Parathyroid adenoma (tissue), 2 donors: Measurements from ENCODE around the gene DLG2.

ENCODE experiments used
- H2AFZ ChIP-seq: fragments of 300-600 bp; sonication (generic); one replicate; pipeline ENCODE4 v1.7.0; 2017; ENCODE audit warnings: antibody characterized with exemption, mild to moderate bottlenecking
- H3K27ac ChIP-seq: fragments of 300-600 bp; sonication (generic); one replicate; pipeline ENCODE4 v1.7.0; 2017
- H3K27me3 ChIP-seq: fragments of 300-600 bp; sonication (generic); one replicate; pipeline ENCODE4 v1.7.0; 2017; ENCODE audit warnings: low read length; ENCODE audit not compliant: control insufficient read depth, insufficient read depth
- H3K36me3 ChIP-seq: fragments of 300-600 bp; sonication (generic); one replicate; pipeline ENCODE4 v1.7.0; 2017; ENCODE audit warnings: low read length; ENCODE audit not compliant: control insufficient read depth, insufficient read depth
- H3K4me1 ChIP-seq: fragments of 300-600 bp; sonication (generic); one replicate; pipeline ENCODE4 v1.7.0; 2017; ENCODE audit warnings: control low read depth
- H3K4me2 ChIP-seq: fragments of 300-600 bp; sonication (generic); one replicate; pipeline ENCODE4 v1.7.0; 2017; ENCODE audit warnings: low read length
- H3K4me3 ChIP-seq: fragments of 300-600 bp; sonication (generic); one replicate; pipeline ENCODE4 v1.7.0; 2017; ENCODE audit warnings: low read depth, low read length
- H3K79me2 ChIP-seq: fragments of 300-600 bp; sonication (generic); one replicate; pipeline ENCODE4 v1.7.0; 2017; ENCODE audit warnings: control low read depth
- H3K9ac ChIP-seq: fragments of 300-600 bp; sonication (generic); one replicate; pipeline ENCODE4 v1.7.0; 2017; ENCODE audit warnings: mild to moderate bottlenecking
- H3K9me3 ChIP-seq: fragments of 300-600 bp; sonication (generic); one replicate; pipeline ENCODE4 v1.7.0; 2017; ENCODE audit warnings: low read length; ENCODE audit not compliant: control insufficient read depth
- TF ChIP-seq, protein P1 (sequence below): fragments of 300-600 bp; sonication (generic); IDR thresholded peaks from one replicate; pipeline ENCODE4 v1.7.0; 2017; ENCODE audit warnings: antibody characterized with exemption, mild to moderate bottlenecking
- donor health status: primary hyperparathyroidism.

Gene DLG2

DNA sequence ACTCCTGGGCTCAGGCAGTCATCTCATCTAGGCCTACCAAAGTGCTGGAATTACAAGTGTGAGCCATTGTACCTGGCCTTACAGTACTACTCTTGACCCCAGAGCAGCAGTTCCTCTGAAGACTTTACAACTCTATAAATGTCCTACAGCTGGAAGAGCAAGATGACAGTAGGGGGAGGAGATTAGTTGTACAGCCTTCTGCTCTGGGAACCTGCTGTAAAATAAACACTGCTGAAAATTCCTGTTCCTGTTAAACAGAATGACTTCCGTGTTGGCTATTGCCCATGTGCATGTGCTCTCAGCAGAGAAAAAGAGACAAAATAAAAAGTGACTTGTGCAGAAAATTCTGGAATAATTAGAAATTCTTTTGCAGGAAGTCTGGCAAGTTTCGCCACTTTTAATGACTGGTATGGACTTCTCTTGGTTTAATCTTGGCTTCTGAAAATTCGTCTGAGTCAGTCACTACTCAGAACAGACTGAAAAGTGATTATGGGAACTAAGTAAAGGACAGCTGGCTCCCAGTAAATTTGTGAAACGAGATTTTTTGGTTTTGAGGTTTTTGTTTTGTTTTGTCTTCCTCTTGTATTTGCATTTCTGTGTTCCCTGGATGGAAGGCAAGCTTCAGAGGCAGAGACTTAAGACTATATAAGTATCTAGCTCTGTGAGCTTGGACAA is 955.7 kb downstream of the DLG2 start:
- Histone ChIP-seq H3K4me1 (no peaks in the 10 kb centered on the region), H3K4me3 (no peak overlapping the region), H3K4me2 (no peak overlapping the region), H3K36me3 (no peaks in the 10 kb centered on the region), H3K27me3 (no peaks in the 10 kb centered on the region), H3K9me3 (no peaks in the 10 kb centered on the region), H3K9ac (no peak overlapping the region), H2AFZ (no peak overlapping the region), H3K79me2 (no peaks in the 10 kb centered on the region), H3K27ac (no peak overlapping the region)
- TF ChIP-seq, protein P1, sequence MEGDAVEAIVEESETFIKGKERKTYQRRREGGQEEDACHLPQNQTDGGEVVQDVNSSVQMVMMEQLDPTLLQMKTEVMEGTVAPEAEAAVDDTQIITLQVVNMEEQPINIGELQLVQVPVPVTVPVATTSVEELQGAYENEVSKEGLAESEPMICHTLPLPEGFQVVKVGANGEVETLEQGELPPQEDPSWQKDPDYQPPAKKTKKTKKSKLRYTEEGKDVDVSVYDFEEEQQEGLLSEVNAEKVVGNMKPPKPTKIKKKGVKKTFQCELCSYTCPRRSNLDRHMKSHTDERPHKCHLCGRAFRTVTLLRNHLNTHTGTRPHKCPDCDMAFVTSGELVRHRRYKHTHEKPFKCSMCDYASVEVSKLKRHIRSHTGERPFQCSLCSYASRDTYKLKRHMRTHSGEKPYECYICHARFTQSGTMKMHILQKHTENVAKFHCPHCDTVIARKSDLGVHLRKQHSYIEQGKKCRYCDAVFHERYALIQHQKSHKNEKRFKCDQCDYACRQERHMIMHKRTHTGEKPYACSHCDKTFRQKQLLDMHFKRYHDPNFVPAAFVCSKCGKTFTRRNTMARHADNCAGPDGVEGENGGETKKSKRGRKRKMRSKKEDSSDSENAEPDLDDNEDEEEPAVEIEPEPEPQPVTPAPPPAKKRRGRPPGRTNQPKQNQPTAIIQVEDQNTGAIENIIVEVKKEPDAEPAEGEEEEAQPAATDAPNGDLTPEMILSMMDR = no peak

DNA sequence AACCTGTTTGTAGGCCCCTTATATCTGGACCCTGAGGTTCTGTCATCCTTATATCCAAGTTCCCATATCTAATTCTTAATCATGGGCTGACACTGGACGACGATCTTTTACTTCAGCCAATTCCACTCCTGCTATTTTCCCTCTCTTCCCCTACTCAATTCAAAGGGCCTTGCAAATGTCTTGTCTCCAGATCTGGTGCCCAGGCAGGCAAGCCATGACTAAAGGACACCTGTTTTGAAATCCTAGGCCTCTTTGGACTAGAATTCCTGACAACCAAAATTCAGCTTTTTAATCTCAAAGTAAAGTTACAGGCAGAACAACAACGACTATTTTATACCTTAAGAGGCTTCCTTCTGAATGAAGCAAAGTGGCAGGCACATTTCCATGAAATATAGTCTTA is 963.4 kb downstream of the DLG2 start:
- Histone ChIP-seq H3K79me2 (no peaks in the 10 kb centered on the region), H3K36me3 (no peaks in the 10 kb centered on the region), H2AFZ (no peak overlapping the region), H3K27ac (no peak overlapping the region), H3K4me2 (no peak overlapping the region), H3K9ac (no peak overlapping the region), H3K27me3 (no peaks in the 10 kb centered on the region), H3K9me3 (no peaks in the 10 kb centered on the region), H3K4me3 (no peak overlapping the region), H3K4me1 (no peaks in the 10 kb centered on the region)
- TF ChIP-seq, protein P1 = no peak

GRCh38 chr11:84660257-84660977 is 966.7 kb downstream of the DLG2 start:
- Histone ChIP-seq H3K27me3 (no peaks in the 10 kb centered on the region), H3K4me1 (no peaks in the 10 kb centered on the region), H3K4me2 (no peak overlapping the region), H3K9me3 (no peaks in the 10 kb centered on the region), H3K4me3 (no peak overlapping the region), H3K9ac (no peak overlapping the region), H2AFZ (no peak overlapping the region), H3K27ac (no peak overlapping the region), H3K36me3 (no peaks in the 10 kb centered on the region), H3K79me2 (no peaks in the 10 kb centered on the region)
- TF ChIP-seq, protein P1 = no peak

DNA sequence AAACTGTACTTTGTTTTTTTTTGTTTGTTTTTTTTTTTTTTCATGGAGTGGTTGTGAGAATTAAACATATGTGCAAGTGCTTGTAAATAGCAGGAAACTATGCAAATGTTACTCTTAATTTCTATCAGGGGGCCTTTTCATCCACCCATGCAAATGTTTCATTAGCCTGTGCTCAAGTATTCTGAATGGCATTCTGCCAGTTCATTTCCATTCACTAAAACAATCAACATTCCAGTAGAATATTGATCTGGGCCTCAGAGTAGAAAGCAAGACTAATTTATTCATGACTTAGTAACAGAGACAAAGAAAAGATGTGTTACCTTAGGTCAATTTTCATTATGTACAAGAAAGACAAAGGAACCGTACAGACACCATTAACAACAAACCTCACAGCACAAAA is 971.4 kb downstream of the DLG2 start:
- no peak overlapping the region for H2AFZ ChIP-seq
- no peak overlapping the region for H3K27ac ChIP-seq
- H3K36me3 ChIP-seq = no peaks in the 10 kb centered on the region
- H3K27me3 ChIP-seq = no peaks in the 10 kb centered on the region
- H3K9ac ChIP-seq = no peak overlapping the region
- TF ChIP-seq, protein P1 = no peak
- H3K4me2 ChIP-seq = no peak overlapping the region
- no peaks in the 10 kb centered on the region for H3K9me3 ChIP-seq
- H3K4me3 ChIP-seq = no peak overlapping the region
- H3K4me1 ChIP-seq = no peaks in the 10 kb centered on the region
- no peaks in the 10 kb centered on the region for H3K79me2 ChIP-seq
